A673 (cell line): ENCODE data around the gene AR. TPM values are rescaled to one million over a fixed set of nuclear protein-coding genes. Genes with fewer than 3 reads are reported as not detected.

Source experiments
- BruUV-seq: library from RNA; stranded (reverse); fragments of 400-500 nt; replicated peaks from 2 replicates; lab custom pipeline; 2021; lab: Mats Ljungman, UMichigan
- CTCF ChIA-PET: fragments of 300-600 bp; sonication (Branson Sonifier 250); formaldehyde crosslinking; loops from one replicate; lab custom pipeline; 2022; ENCODE audit warnings: antibody characterized with exemption; lab: Charles Lee
- POLR2A ChIA-PET: fragments of 300-600 bp; sonication (Branson Sonifier 250); formaldehyde crosslinking; loops from one replicate; lab custom pipeline; 2022; ENCODE audit warnings: antibody characterized with exemption; ENCODE audit not compliant: low non-redundant PET; lab: Charles Lee
- DNase-seq: peaks from one replicate; pipeline ENCODE4 v3.0.0-alpha.2; 2015; ENCODE audit warnings: low spot score
- H3K27ac ChIP-seq: fragments of 200-600 bp; sonication (generic); 2 replicates; pipeline ENCODE4 v1.5.1; 2016; ENCODE audit warnings: mixed run types, low read depth, mild to moderate bottlenecking, mixed read lengths, antibody characterized with exemption, low read length; ENCODE audit not compliant: poor library complexity, severe bottlenecking
- H3K27me3 ChIP-seq: fragments of 200-600 bp; sonication (generic); replicated peaks from 2 replicates; pipeline ENCODE4 v1.6.1; 2017; ENCODE audit warnings: mixed run types, low read depth, mild to moderate bottlenecking, mixed read lengths, antibody characterized with exemption, low read length; ENCODE audit not compliant: insufficient read depth, poor library complexity
- H3K36me3 ChIP-seq: fragments of 200-600 bp; sonication (generic); 2 replicates; pipeline ENCODE4 v1.6.1; 2016; ENCODE audit warnings: mixed run types, mild to moderate bottlenecking, mixed read lengths, antibody characterized with exemption, low read length; ENCODE audit not compliant: insufficient read depth, poor library complexity, severe bottlenecking
- H3K4me1 ChIP-seq: fragments of 200-600 bp; sonication (generic); 2 replicates; pipeline ENCODE4 v1.6.1; 2017; ENCODE audit warnings: mixed run types, mild to moderate bottlenecking, mixed read lengths, antibody characterized with exemption, low read length; ENCODE audit not compliant: insufficient read depth, poor library complexity, severe bottlenecking
- H3K4me3 ChIP-seq: fragments of 200-600 bp; sonication (generic); 2 replicates; pipeline ENCODE4 v1.5.1; 2016; ENCODE audit warnings: low read depth, mixed run types, mild to moderate bottlenecking, mixed read lengths, low read length; ENCODE audit not compliant: poor library complexity, severe bottlenecking
- H3K9me3 ChIP-seq: fragments of 200-600 bp; sonication (generic); 2 replicates; pipeline ENCODE4 v1.6.1; 2016; ENCODE audit warnings: mixed run types, low read depth, mild to moderate bottlenecking, mixed read lengths, antibody characterized with exemption, low read length; ENCODE audit not compliant: poor library complexity, severe bottlenecking
- CTCF ChIP-seq: fragments of 300-800, 200-600 bp; sonication (generic); conservative IDR thresholded peaks from 2 replicates; pipeline ENCODE4 v1.5.1; 2017; ENCODE audit warnings: low read depth, mild to moderate bottlenecking, antibody characterized with exemption, low read length, moderate library complexity, mixed read lengths
- EZH2 ChIP-seq: fragments of 200-600 bp; sonication (generic); IDR thresholded peaks from 2 replicates; pipeline ENCODE4 v1.6.1; 2017; ENCODE audit warnings: borderline replicate concordance, low read depth, mild to moderate bottlenecking, mixed read lengths, antibody characterized with exemption, low read length; ENCODE audit not compliant: poor library complexity, severe bottlenecking
- intact Hi-C: fragments of 100-400 bp; cut with micrococcal nuclease; formaldehyde crosslinking; loops from one replicate; pipeline ENCODE4 v1.10.0; 2022; ENCODE audit not compliant: unreplicated experiment
- total RNA-seq: library from RNA; stranded (reverse); gene quantifications from 2 replicates; pipeline ENCODE4 v1.2.3, GENCODE V29; 2021

AR gene
- total RNA-seq, 1 experiment from 2014 or later: 0.11 TPM

GRCh38 chrX:67587946-67588624 lies 44.3 kb downstream of the AR start:
- Histone ChIP-seq H3K36me3 (no peaks in the 10 kb centered on the region), H3K4me3 (no peak overlapping the region), H3K27me3 (no peaks in the 10 kb centered on the region), H3K4me1 (no peaks in the 10 kb centered on the region), H3K27ac (no peak overlapping the region), H3K9me3 (peaks cover 4% of the 10 kb centered on the region)
- no TSS peak for BruUV-seq
- DNase-seq: no peak
- POLR2A ChIA-PET: no interaction called here
- intact Hi-C loops: no loop called here
- TF ChIP-seq EZH2: no peak
- no peak for TF ChIP-seq CTCF
- CTCF ChIA-PET: no interaction called here

- no peak overlapping the region for H3K27ac ChIP-seq
- CTCF ChIA-PET: no interaction called here
- H3K36me3 ChIP-seq: no peaks in the 10 kb centered on the region
- H3K27me3 ChIP-seq: no peaks in the 10 kb centered on the region
- intact Hi-C loops: no loop called here
- no peak overlapping the region for H3K4me3 ChIP-seq
- H3K9me3 ChIP-seq: peaks cover 4% of the 10 kb centered on the region
- no peak for DNase-seq
- no peak for TF ChIP-seq EZH2
- BruUV-seq: no TSS peak
- no peaks in the 10 kb centered on the region for H3K4me1 ChIP-seq
- POLR2A ChIA-PET: no interaction called here
These were observed 53.3 kb downstream of the AR start for GRCh38 chrX:67596839-67597790.

- no peak for DNase-seq
- ChIA-PET POLR2A (no interaction called here), CTCF (no interaction called here)
- Histone ChIP-seq H3K4me3 (no peak overlapping the region), H3K36me3 (no peaks in the 10 kb centered on the region), H3K9me3 (peaks cover 4% of the 10 kb centered on the region), H3K4me1 (no peaks in the 10 kb centered on the region), H3K27me3 (no peaks in the 10 kb centered on the region), H3K27ac (no peak overlapping the region)
- BruUV-seq: no TSS peak
- intact Hi-C loops: no loop called here
- TF ChIP-seq CTCF (no peak), EZH2 (no peak)
These were observed 55.7 kb downstream of the AR start for GRCh38 chrX:67599532-67599931.
